NOMO-1 (cell line): ENCODE data around the gene KIF25.
"Not testable (repeated sequence)": the region's sequence is repeated elsewhere in the genome, so short reads cannot be mapped to it uniquely, and the experiment has no call there.

ENCODE experiments used
- DNase-seq, 2 experiments: peaks; one replicate each; lab custom pipeline; 2025; ENCODE audit not compliant: unreplicated experiment in 2 of 2; lab: John Stamatoyannopoulos, UW

Gene KIF25

GRCh38 chr6:167974640-167975344, 22.7 kb upstream of the KIF25 start:
- no peak for DNase-seq

- DNase-seq = no peak
Measured at GRCh38 chr6:167975458-167975857, 22.0 kb upstream of the KIF25 start.

GRCh38 chr6:167976116-167976657, 21.3 kb upstream of the KIF25 start:
- DNase-seq = not testable (repeated sequence)

GRCh38 chr6:167976708-167977107, 20.8 kb upstream of the KIF25 start:
- DNase-seq = no peak

GRCh38 chr6:167977717-167978467, 19.6 kb upstream of the KIF25 start:
- DNase-seq = no peak

GRCh38 chr6:167978607-167979006, 18.9 kb upstream of the KIF25 start:
- no peak for DNase-seq

GRCh38 chr6:167979436-167980139, 17.9 kb upstream of the KIF25 start:
- no peak for DNase-seq

- no peak for DNase-seq
Measured at GRCh38 chr6:167980911-167981580, 16.4 kb upstream of the KIF25 start.

GRCh38 chr6:167981916-167982462, 15.5 kb upstream of the KIF25 start:
- DNase-seq = no peak

GRCh38 chr6:167984144-167984719, 13.2 kb upstream of the KIF25 start:
- no peak for DNase-seq

- no peak for DNase-seq
Measured at GRCh38 chr6:167984876-167985604, 12.4 kb upstream of the KIF25 start.

- no peak for DNase-seq
Measured at GRCh38 chr6:167985911-167986595, 11.4 kb upstream of the KIF25 start.

- DNase-seq = no peak
Measured at GRCh38 chr6:167987396-167988153, 9.9 kb upstream of the KIF25 start.

GRCh38 chr6:167988154-167988495, 9.3 kb upstream of the KIF25 start:
- no peak for DNase-seq

GRCh38 chr6:167988945-167989841, 8.3 kb upstream of the KIF25 start:
- no peak for DNase-seq

- no peak for DNase-seq
Measured at GRCh38 chr6:167990016-167990945, 7.2 kb upstream of the KIF25 start.
